Iris pigment epithelial cell (primary cell): ENCODE data around the gene CRB2.

Source experiments
- DNase-seq: peaks from one replicate; pipeline ENCODE4 v3.0.0-alpha.2; 2011; ENCODE audit warnings: low read depth

The CRB2 gene

DNA sequence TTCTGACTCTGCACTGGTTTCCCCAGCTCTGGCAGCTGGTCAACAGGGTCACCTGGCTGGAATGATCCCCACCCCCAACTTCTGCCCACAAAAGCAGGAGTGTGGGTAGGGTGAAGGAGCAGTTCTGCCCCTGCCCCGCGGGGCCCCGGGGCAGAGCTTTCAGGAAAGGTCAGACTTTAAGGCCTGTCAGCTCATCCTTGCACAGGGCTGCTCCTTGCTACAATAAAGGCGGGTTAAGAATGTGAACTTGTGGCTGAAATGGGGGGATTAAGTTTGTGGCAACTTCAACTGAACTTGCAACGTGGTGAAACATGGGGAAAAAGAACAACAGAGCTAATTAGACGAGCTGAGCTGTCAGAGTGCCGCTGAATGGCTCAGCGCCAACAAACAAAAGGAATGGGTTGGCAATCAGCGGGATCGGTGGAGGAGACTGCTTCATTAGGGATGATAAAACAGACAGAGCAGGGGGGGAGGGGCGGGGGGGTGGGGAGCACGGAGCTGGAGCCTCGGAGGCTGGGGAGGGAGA is 50.8 kb downstream of the CRB2 start:
- peak; percentile 37 for DNase-seq

DNA sequence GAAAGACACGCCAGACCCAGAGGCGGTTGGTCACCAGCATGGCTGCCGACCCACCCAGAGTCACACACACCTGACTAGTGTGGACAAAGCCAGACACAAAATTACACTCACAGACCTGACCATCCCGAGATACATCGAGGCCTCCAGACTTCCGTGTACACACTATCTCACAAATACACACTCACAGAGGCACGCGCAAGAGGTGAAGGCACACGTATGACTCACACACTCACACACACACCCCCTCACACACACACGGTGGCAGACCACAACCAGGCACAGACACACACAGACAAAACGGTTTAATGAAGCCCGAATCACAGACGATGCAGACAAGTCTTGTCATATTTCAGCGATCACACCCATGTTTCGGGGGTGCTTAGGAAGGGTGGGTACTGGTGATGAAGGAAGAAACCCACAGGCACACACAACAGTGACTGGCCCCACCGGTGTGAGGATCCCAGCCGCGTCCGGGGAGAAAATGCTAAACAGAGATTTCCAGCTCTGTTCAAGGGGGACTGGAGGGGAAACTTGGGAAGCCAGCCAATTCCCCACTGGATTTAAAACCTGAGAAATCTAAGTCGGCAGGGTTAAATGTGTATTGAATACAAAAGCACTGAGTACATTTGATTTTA is 51.3 kb downstream of the CRB2 start:
- peak; percentile 22 for DNase-seq

DNA sequence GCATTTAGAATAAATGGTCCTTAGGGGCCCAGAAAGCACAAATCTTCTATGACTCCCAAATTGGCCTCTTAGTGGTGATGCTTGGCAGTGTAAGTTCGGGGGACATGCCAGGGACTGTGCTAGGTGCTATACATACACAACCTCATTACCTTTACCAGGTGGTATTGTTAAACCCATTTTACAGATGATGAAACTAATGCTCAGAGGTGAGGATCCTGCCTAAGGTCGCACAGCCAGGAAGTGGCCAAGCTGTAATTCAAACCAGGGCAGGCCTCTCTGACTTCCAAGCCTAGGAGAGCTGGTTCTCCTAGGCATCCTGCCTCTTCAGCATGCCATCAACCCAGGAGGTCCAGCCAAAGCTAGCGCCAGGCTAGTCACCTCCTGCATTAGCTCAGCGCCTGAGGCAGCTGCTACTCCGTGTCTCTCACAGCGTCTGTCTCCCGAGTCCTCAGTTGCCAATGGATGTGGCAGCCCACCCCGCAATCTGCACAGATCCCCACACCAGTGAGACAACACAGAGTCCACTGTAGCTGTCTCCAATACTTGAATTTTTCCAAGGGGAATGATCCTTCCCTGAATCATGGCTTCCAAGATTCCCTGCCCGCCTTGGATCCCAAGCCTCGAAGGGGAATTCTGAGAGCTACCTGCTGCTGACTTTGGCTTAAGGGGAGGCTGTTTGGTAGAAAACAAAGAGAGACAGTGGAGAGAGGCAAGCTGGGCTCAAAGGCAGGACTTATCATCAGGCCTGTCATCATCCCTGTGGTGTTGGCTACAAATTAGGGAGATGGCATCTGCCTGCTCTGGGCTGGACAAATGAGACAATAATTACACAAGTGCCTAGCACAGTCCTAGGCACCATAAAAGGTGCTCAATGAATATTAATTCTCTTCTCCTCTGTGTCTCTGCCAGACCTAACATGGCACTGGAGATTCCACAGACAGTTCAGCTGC is 52.6 kb downstream of the CRB2 start:
- no peak for DNase-seq

DNA sequence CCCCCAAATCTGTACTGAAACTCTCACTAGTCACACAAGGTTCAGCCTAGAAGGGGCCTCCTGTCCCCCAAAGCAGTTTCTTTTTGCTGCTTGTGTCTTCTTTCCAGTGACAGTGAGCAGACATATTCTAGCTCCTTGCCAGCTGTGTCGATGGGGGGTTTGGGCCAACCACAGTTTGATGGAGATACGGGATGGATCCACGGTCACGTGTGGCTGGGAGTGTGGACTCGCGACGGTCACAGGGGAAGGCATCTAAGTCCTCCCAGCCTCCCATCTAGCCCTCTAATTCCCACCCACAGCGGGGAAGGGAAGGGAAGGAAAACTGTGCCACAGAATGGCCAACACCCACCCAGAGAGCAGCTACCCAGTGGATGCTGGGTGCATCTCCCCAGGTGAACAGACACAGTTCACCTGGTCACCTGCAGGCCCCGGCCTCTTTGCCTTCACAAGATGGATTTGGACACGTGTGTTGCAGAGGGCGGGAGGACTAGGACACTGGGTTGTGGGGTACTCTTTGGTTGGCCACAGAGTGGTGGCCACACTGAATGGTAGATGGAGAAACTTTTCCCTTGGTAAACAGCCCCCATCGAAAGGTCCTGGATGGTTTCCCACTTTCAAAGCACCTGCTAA is 54.4 kb downstream of the CRB2 start:
- no peak for DNase-seq

DNA sequence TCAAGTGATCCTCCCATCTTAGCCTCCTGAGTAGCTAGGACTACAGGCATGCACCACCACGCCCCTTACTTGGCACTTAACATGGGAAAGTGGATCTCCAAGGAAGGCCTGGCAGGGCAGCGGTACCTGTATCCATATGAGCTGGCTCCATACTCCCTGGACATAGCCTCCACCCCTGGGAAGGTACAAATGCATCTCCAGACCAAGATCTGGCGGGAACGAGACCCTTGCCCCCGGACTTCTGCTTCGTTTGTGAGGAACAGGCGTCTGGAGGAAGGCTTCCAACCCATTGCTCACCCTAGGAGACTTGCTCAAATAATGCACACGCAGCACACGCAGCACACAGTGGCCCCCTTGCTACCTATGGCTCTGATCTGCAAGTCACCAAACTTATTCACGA is 55.2 kb downstream of the CRB2 start:
- DNase-seq, result no peak

DNA sequence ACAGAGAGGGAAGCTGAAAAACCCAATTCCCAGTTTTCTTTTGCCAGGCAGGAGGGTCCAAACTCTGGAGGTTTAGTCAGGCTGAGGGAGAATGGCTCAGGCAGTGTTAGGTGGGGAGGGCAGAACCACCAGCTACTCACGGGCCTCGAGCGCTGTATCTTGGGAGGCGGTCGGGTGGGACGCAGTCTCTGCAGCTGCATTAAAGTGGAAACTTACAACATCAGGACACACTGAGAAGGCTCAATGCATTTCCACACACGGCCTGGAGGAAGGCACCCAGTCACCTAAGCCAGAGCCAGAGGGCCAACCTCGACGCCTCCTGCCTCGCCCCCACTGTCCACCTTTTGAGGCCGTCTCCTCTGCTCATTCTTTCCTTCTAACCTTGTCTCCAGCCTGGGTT is 55.6 kb downstream of the CRB2 start:
- DNase-seq, result no peak

DNA sequence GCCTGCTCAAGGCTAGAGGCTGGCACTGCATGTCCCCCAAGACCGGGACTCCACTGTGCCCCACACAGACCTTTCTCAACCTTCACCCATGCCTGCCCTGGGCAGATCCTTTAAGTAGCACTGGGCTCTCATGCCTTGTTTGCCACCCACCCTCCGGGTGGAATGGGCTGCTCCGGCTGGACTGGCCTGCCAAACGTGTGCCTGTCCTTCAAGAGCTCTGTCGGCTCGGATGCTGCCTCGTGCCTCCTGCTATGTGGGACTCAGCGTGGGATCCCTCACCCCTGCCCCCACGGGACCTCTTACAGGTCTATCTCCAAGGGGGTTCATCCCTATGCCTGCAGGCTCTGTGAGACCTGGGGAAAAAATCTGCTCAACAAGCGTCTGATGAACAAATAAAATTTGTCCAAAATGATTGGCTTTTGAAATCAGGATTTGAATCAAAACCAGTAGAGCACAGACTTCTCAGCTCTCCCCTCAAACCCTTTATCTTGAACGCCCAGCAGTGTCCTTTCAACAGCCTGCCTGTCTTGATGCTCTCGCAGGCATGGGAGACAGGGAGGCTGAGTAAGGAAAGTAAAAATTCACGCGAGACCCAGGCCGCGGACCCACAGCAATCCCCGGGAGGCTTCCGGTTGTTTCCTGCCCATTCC is 56.3 kb downstream of the CRB2 start:
- no peak for DNase-seq

DNA sequence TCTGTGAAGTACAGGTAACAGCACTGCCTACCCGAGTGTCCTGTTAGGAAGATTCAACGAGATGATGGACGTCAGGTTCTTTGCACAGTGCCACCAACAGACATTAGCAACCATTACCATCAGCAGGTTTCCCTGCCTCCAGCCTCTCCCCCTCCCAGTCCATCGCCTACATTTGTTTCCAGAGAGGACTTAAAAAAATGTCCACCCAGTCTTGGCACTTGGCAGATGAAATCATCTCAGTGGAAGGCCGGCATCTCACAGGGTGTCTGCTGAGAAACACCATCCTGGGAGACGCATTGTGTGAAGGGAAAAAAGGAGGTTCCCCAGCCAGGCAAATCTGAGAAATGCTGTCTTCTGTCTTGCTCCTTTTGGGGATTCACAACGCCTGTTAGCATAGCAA is 58.2 kb downstream of the CRB2 start:
- no peak for DNase-seq

DNA sequence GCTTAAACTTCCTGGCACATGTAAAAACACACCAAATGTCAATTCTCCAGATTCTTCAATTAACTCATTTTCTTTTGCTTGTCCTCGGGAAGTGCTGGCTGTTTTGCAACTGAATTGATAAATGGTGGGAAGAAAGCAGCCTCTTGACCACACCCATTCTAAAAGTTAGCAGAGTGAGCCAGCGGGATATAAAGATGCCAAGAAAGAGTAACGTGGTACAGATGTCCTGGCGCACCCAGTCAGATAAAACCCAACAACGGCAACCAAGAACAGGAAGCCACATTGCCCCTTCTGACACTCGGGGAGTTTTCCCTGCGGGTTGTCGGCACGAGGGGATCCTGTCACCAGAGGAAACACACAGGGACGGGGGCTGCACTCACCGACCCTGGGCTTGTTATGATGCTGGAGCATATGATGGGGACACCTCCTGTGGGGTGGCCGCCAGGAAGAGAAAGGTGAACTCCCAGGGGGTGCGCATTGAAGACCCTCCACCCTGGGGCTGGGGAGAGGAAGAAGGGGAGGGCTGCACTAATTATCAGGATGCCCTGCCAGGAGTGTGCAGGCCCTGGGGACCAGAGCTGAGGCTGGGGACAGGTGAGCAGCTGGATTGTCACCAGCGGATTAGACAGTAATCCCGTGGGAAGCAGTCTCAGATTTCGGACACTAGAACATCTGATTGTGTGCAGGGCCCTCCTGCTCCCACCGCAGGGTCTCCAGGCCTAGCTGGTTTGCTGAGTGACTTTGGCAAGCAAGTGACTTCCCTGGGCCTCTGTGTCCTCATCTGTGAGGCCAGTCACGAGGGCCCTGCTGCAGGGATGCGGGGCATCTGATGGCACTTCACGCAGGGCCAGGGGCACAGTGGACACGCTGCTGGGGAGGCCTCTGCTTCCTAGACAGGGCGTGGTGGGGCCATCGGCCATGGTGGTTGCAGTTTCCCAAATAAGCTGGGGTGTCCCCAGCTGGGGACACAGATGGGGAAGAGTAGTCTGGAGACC is 59.2 kb downstream of the CRB2 start:
- DNase-seq, result no peak

DNA sequence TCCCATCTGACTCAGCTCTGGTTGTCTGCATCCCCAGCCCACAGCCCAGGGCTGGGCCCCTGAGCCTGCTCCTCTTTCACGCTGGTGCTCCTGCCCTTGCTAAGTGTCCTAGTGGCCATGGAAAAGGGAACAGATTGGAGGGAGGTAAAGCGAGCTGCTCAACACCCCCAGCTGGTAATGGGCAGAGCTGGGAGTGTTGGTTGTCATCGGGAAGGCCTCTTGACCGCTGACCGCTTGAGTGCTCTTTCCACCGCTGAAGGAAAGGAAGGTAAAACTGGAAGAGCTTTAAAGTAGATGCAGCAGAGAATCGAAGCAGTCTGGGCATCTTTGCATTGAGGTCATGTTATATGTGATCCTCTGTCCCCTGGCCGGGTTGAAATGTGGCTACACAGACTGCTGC is 60.2 kb downstream of the CRB2 start:
- no peak for DNase-seq

DNA sequence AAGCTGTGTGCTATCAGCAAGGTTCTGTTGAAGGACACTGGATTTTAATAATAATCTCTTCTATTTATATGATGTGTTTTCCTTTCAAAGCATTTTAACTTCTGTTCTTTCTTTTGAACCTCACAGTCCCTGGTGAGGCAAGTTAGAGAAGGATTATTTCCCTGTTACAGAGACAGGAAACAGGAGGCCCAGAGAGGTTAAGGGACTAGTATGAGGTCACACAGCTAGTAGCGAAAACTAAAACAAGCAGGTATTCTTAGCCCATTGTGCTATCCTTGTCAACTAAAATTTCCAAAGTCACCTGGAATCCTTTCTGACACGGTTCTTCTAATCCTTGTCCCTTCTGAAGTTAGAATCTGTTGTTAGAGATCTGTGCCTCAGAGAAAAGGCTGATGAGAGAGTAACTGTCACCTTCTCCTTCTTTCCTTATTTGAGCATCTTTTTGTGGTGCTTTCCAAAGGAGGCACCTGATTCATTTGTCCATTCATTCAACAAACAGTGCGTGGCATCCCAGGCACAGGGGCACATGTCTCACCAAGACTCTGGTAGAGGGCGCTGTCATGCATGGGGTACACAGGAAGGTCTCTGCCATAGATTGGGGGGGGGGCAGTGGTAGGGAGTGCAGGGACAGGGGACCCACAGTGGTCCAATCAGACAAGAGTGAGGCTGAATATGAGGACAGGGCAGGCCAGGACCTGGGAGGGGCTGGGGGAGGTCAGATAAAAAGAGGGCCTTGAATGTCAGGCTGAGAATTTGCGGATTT is 61.5 kb downstream of the CRB2 start:
- no peak for DNase-seq

DNA sequence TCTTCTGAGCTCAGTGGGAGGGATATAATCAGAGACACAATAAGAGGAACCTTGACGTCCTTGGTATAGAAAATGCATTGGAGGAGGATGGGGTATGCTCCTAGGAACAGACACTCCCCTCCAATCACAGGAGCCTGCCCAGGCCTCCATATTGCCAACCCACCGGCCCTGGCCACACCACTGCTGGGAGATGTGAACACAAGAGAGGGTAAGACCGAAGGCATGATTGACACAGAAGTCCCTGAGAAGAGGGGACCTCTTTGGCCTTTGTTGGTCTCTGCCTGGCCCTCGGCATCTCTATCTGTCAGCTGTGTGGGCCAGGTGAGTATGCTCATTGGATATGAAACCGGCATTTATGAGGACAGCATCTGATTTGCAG is 62.0 kb downstream of the CRB2 start:
- DNase-seq, result no peak

DNA sequence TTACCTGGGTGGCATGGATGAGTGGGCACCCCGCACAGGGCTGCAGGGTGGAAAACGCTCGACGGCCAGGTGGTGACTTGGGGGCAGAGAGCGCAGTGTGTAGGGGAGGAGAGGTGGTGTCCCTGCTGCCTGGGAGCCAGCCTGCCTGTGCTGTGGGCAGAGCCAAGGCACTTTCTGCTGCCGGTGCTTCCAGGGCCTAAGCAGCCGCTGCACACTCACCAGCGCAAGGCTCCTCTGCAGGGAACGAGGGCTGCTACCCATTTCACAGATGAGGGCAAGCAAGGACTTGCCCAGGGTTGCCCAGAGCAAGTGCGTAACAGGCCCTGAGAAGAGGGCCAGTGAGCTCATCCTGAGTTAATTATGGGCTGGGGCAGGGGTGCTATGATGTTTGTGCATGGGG is 62.5 kb downstream of the CRB2 start:
- DNase-seq, result no peak

DNA sequence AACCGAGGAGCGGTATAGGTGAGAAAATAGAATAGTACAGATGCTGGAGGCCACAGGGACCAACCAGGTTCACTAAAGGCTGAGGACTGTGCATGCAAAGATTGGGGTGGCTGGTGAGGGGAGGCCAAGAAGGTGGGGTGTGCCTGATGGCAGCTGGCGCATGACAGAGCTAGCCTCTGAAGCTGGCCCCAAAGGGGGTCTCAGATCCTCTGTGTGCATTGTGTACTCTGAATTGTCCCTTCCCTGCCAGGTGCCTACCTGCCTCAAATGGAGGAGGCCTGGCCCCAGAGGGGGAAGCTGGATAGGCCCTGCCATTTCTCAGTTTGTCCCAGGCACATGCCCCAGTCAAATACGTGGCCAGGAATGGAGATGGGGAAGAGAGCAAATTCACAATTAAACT is 63.1 kb downstream of the CRB2 start:
- no peak for DNase-seq

DNA sequence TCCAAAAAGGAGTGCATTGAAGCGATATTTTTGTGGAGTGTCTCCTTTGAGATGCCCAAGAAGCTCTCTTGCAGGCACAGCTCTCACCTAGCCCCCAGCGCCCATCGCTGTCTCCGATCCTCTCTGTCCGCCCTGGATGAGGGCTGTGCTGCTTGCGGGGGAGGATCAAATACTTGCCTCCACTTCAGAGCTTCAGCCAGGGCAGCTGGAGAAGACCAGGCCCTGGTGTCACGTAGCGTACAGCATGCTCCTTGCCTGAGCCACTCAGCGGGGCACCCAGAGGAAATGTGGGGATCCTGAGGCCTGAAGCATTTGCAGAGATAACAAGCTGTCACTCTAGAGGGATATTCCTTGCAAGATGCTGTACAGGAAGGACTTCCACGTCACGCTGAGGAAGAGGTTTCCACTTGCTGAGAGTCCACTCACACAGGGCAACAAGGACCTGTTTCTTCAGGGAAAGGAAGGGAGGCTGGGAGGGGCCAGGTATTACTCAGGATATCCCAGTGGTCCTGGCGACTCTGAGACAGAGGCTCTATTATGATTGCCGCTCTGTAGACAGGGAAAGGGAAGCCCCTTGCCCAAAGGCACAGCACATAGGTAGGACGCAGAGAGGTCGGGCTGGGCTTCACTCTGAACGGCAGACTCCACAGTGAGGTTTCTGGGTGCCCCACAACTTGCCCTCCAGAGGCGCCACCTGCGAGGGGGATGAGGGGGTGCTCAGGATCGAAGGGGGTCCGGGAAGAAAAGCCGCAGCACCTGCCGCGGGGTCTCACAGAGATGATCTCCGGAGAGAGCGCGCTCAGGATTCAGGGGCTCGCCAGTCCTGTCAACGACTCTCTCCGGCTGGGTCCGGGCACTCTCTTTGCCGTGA is 64.0 kb downstream of the CRB2 start:
- DNase-seq, result no peak

DNA sequence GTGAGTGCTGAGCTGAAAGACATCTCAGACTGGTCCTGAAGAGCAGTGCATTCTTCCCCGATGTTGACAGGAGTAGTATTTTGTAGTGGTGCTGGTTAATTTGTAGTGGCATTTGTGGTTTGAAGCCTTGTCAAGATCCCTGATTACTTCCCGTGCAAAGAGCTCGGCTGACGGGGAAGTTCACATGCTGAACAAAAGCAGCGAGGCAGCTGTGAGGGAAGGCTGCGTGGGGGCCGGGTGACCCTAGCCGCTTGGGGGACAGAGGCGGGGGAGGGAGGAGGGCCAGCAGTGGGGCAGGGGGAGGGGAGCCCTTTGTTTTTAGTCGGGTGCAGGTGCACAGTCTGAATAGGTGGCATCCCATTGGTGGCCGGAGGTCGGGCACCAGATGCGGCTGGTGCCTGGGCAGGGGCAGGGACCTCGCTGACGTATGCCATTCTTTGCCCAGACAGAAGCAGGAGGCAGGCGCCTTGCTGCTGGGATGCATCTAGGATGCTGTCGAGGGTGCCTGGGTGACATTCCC is 64.7 kb downstream of the CRB2 start:
- DNase-seq, result no peak

DNA sequence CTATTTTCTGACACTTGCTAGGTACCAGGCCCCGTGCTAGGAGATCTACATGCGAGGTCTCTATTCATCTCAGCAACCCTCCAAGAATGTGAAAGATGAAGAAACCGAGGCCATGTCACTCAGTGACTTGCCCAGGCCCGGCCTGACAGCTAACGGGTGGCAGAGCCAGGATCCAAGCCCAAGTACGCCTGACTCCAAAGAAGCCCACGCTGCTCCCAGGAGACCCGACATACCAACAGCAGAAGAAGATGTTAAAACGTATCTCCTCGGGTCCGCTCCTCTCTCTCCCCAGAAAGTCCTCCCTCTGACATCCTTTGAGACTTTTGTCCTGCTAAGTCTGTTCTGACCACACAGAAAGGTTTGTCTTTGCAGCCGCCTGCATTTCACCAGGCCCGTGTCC is 65.2 kb downstream of the CRB2 start:
- DNase-seq, result no peak

DNA sequence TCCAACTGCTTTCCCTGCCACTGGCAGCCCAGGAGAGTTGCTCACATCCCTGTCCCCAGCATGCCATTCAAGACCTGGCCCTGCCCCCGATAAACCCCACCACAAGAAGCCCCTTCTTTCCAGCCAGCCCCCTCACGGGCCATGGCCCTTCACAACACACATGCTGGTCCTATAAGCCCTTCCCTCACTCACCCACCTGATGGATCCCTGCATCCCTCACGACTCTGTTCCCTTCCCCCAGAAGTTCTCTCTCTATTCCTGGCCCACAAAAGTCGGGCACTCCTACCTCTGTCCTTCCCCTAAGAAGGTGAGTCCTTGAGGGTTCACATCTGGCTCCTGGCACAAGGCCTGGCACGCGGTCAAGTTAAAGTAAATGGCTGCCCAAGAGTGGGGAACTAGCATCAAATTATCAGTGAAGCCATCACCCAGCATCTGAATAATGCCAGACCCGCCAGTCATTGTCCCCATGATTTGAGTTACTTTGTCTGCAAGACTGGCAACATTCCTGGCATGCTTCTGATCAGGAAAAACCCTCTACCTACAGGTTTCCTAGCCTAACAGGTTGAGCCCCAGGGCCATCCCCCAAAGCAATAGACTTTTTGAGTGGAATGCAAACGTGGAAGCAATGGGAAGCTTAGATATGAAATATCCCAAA is 65.9 kb downstream of the CRB2 start:
- DNase-seq, result no peak
